Measurements from ENCODE around the gene ASB11.

- TF ChIP-seq YY1 (IDR thresholded peaks at IDR 0.05; ENCODE audit: insufficient read depth, insufficient read length) (no peak), ZNF274 (IDR thresholded peaks at IDR 0.05; ENCODE audit: low read depth, low read length) (no peak)
Measured at GRCh38 chrX:15343075-15343476, 27.6 kb upstream of the ASB11 start.

All from NT2/D1 (cell line).